ENCODE results near the gene BTG3.

The BTG3 gene

GRCh38 chr21:17554679-17555465 lies 57.8 kb downstream of the BTG3 start:
- Histone ChIP-seq H3K27me3 (ENCODE audit: low read depth, low read length) (no peaks in the 10 kb centered on the region), H3K4me3 (ENCODE audit: low read depth in 1 of 2, low read length in 2 of 2) (no peak overlapping the region), H3K27ac (ENCODE audit: low read length) (no peak overlapping the region), H3K9me3 (ENCODE audit: control insufficient read depth in 1 of 2, low read length in 2 of 2) (no peaks in the 10 kb centered on the region), H3K4me1 (ENCODE audit: control insufficient read depth in 1 of 2, insufficient read depth in 2 of 2, low read length in 2 of 2) (no peaks in the 10 kb centered on the region), H3K36me3 (ENCODE audit: control insufficient read depth in 1 of 2, insufficient read depth in 2 of 2, low read length in 2 of 2) (no peaks in the 10 kb centered on the region)

- no peak overlapping the region for H3K27ac ChIP-seq (ENCODE audit: low read length)
- H3K36me3 ChIP-seq (ENCODE audit: control insufficient read depth in 1 of 2, insufficient read depth in 2 of 2, low read length in 2 of 2) = no peaks in the 10 kb centered on the region
- no peaks in the 10 kb centered on the region for H3K27me3 ChIP-seq (ENCODE audit: low read depth, low read length)
- H3K4me1 ChIP-seq (ENCODE audit: control insufficient read depth in 1 of 2, insufficient read depth in 2 of 2, low read length in 2 of 2) = no peaks in the 10 kb centered on the region
- no peaks in the 10 kb centered on the region for H3K9me3 ChIP-seq (ENCODE audit: control insufficient read depth in 1 of 2, low read length in 2 of 2)
- no peak overlapping the region for H3K4me3 ChIP-seq (ENCODE audit: low read depth in 1 of 2, low read length in 2 of 2)
These were observed 58.6 kb downstream of the BTG3 start for GRCh38 chr21:17554120-17554519.

- H3K36me3 ChIP-seq (ENCODE audit: control insufficient read depth in 1 of 2, insufficient read depth in 2 of 2, low read length in 2 of 2) = no peaks in the 10 kb centered on the region
- no peaks in the 10 kb centered on the region for H3K4me1 ChIP-seq (ENCODE audit: control insufficient read depth in 1 of 2, insufficient read depth in 2 of 2, low read length in 2 of 2)
- no peak overlapping the region for H3K4me3 ChIP-seq (ENCODE audit: low read depth in 1 of 2, low read length in 2 of 2)
- no peaks in the 10 kb centered on the region for H3K9me3 ChIP-seq (ENCODE audit: control insufficient read depth in 1 of 2, low read length in 2 of 2)
- no peak overlapping the region for H3K27ac ChIP-seq (ENCODE audit: low read length)
- no peaks in the 10 kb centered on the region for H3K27me3 ChIP-seq (ENCODE audit: low read depth, low read length)
These were observed 60.3 kb downstream of the BTG3 start for GRCh38 chr21:17552410-17552809.

- Histone ChIP-seq H3K4me1 (ENCODE audit: control insufficient read depth in 1 of 2, insufficient read depth in 2 of 2, low read length in 2 of 2) (no peaks in the 10 kb centered on the region), H3K27me3 (ENCODE audit: low read depth, low read length) (no peaks in the 10 kb centered on the region), H3K27ac (ENCODE audit: low read length) (no peak overlapping the region), H3K9me3 (ENCODE audit: control insufficient read depth in 1 of 2, low read length in 2 of 2) (no peaks in the 10 kb centered on the region), H3K4me3 (ENCODE audit: low read depth in 1 of 2, low read length in 2 of 2) (no peak overlapping the region), H3K36me3 (ENCODE audit: control insufficient read depth in 1 of 2, insufficient read depth in 2 of 2, low read length in 2 of 2) (no peaks in the 10 kb centered on the region)
These were observed 61.9 kb downstream of the BTG3 start for GRCh38 chr21:17550671-17551308.

DNA sequence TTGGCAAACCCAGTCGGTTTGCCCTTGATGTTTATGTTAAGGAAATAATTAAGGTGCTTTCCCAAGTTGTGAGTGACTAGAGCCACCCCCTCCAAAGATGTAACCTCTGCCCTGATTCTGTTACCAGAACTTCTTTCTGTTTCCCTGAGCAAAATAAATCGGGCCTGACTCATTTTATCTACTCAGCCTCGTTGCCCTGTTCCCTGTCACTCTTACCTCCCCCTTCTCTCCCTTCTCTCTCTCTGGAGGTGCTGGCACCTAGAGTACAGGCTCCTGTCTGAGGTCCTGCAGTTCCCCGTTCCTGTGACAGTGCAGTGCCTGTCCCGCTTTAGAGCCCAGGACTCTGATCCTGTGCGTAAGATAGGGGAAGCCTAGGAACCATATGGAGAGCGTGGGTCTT lies 64.4 kb downstream of the BTG3 start:
- Histone ChIP-seq H3K4me3 (ENCODE audit: low read depth in 1 of 2, low read length in 2 of 2) (no peak overlapping the region), H3K9me3 (ENCODE audit: control insufficient read depth in 1 of 2, low read length in 2 of 2) (no peaks in the 10 kb centered on the region), H3K36me3 (ENCODE audit: control insufficient read depth in 1 of 2, insufficient read depth in 2 of 2, low read length in 2 of 2) (no peaks in the 10 kb centered on the region), H3K27me3 (ENCODE audit: low read depth, low read length) (no peaks in the 10 kb centered on the region), H3K4me1 (ENCODE audit: control insufficient read depth in 1 of 2, insufficient read depth in 2 of 2, low read length in 2 of 2) (no peaks in the 10 kb centered on the region), H3K27ac (ENCODE audit: low read length) (no peak overlapping the region)

GRCh38 chr21:17545007-17545406 lies 67.7 kb downstream of the BTG3 start:
- Histone ChIP-seq H3K4me3 (ENCODE audit: low read depth in 1 of 2, low read length in 2 of 2) (no peak overlapping the region), H3K27ac (ENCODE audit: low read length) (no peak overlapping the region), H3K4me1 (ENCODE audit: control insufficient read depth in 1 of 2, insufficient read depth in 2 of 2, low read length in 2 of 2) (peaks cover 0 to 12% of the 10 kb centered on the region in 2 donors), H3K9me3 (ENCODE audit: control insufficient read depth in 1 of 2, low read length in 2 of 2) (no peaks in the 10 kb centered on the region), H3K36me3 (ENCODE audit: control insufficient read depth in 1 of 2, insufficient read depth in 2 of 2, low read length in 2 of 2) (no peaks in the 10 kb centered on the region), H3K27me3 (ENCODE audit: low read depth, low read length) (no peaks in the 10 kb centered on the region)
